HCT116 (cell line): ENCODE measurements around the gene CD302. TPM values are rescaled to one million over a fixed set of nuclear protein-coding genes. Genes with fewer than 3 reads are reported as not detected.

Source experiments
- ATAC-seq: fragments of 200-7000 bp; cut with Tn5 transposase; 2 replicates; pipeline ENCODE4 v1.9.1; 2020; ENCODE audit warnings: mild to moderate bottlenecking, moderate library complexity
- BruUV-seq: library from RNA; stranded (reverse); fragments of 400-500 nt; replicated peaks from 2 replicates; lab custom pipeline; 2021; lab: Mats Ljungman, UMichigan
- CTCF ChIA-PET: fragments of 300-600 bp; sonication (Branson Sonifier 250); formaldehyde crosslinking; loops from one replicate; lab custom pipeline; 2021; ENCODE audit warnings: antibody characterized with exemption; lab: Charles Lee
- POLR2A ChIA-PET: fragments of 300-600, 350-600 bp; sonication (Branson Sonifier 250); formaldehyde crosslinking; loops from one replicate; lab custom pipeline; 2021; ENCODE audit warnings: antibody characterized with exemption; lab: Charles Lee
- RAD21 ChIA-PET, 2 experiments: fragments of 300-600 bp; sonication (Branson Sonifier 250); formaldehyde crosslinking; loops; one replicate each; lab custom pipeline; 2023; ENCODE audit warnings: low total read pairs in 2 of 2; ENCODE audit not compliant: uncharacterized antibody in 2 of 2, unreplicated experiment in 2 of 2, low non-redundant PET in 1 of 2; lab: Charles Lee
- DNase-seq: peaks from one replicate; pipeline ENCODE4 v3.0.0-alpha.2; 2010; ENCODE audit warnings: low read depth, low spot score
- H2AFZ ChIP-seq: fragments of 200-600 bp; shearing (Covaris generic), sonication (generic); 2 replicates; pipeline ENCODE4 v1.6.1; 2017; ENCODE audit warnings: low read depth, mixed run types, mixed read lengths, antibody characterized with exemption, low read length; ENCODE audit not compliant: poor library complexity, severe bottlenecking
- H3K27ac ChIP-seq: 2 replicates; pipeline ENCODE4 v1.5.1; 2012; ENCODE audit warnings: low read depth, low read length
- H3K27me3 ChIP-seq: fragments of 200-600 bp; sonication (generic); 2 replicates; pipeline ENCODE4 v1.6.1; 2016; ENCODE audit warnings: mixed run types, low read length, mixed read lengths; ENCODE audit not compliant: insufficient read depth
- H3K36me3 ChIP-seq, 2 experiments: fragments of 200-500 bp in 1 of 2; fragments of 200-600 bp in 1 of 2; sonication (Bioruptor generic) in 1 of 2; sonication (generic) in 1 of 2; 2 replicates each; pipeline versions ENCODE4 v1.5.1 to v1.6.1; 2014 to 2016; ENCODE audit warnings: low read length in 2 of 2, inconsistent platforms in 1 of 2, mixed read lengths in 1 of 2, mixed run types in 1 of 2; ENCODE audit not compliant: insufficient read depth in 2 of 2, control insufficient read depth in 1 of 2
- H3K4me1 ChIP-seq, 2 experiments: fragments of 200-600 bp in 1 of 2; sonication (generic) in 1 of 2; 2 replicates each; pipeline versions ENCODE4 v1.5.1 to v1.6.1; 2012 to 2017; ENCODE audit warnings: low read length in 2 of 2, inconsistent platforms in 1 of 2, mild to moderate bottlenecking in 1 of 2, mixed read lengths in 1 of 2, mixed run types in 1 of 2, moderate library complexity in 1 of 2; ENCODE audit not compliant: insufficient read depth in 2 of 2, control insufficient read depth in 1 of 2
- H3K4me2 ChIP-seq: fragments of 200-600 bp; sonication (generic); 2 replicates; pipeline ENCODE4 v1.6.1; 2017; ENCODE audit warnings: mixed run types, low read length, mixed read lengths
- H3K4me3 ChIP-seq, 2 experiments: fragments of 200-600 bp in 1 of 2; sonication (generic) in 1 of 2; replicated peaks in 1 of 2; 2 replicates each; pipeline ENCODE4 v1.5.1; 2011 to 2016; ENCODE audit warnings: low read length in 2 of 2, control low read depth in 1 of 2, low read depth in 1 of 2, mild to moderate bottlenecking in 1 of 2, mixed read lengths in 1 of 2, mixed run types in 1 of 2
- H3K79me2 ChIP-seq: fragments of 200-600 bp; sonication (generic); 2 replicates; pipeline ENCODE4 v1.6.1; 2017; ENCODE audit warnings: mild to moderate bottlenecking, mixed run types, low read length, moderate library complexity, mixed read lengths; ENCODE audit not compliant: insufficient read depth
- H3K9ac ChIP-seq: fragments of 200-600 bp; sonication (generic); 2 replicates; pipeline ENCODE4 v1.6.1; 2016; ENCODE audit warnings: low read length, mixed read lengths
- H3K9me2 ChIP-seq: fragments of 200-600 bp; sonication (generic), shearing (Covaris generic); 2 replicates; pipeline ENCODE4 v1.6.1; 2017; ENCODE audit warnings: mixed run types, mild to moderate bottlenecking, moderate library complexity; ENCODE audit not compliant: insufficient read depth
- H3K9me3 ChIP-seq, 2 experiments: fragments of 200-500 bp in 1 of 2; fragments of 200-600 bp in 1 of 2; sonication (Bioruptor generic) in 1 of 2; sonication (generic) in 1 of 2; 2 replicates each; pipeline ENCODE4 v1.6.1; 2014 to 2017; ENCODE audit warnings: low read length in 2 of 2, mixed read lengths in 2 of 2, inconsistent platforms in 1 of 2, low read depth in 1 of 2, mild to moderate bottlenecking in 1 of 2, mixed run types in 1 of 2, moderate library complexity in 1 of 2; ENCODE audit not compliant: control insufficient read depth in 1 of 2, insufficient read depth in 1 of 2
- H4K20me1 ChIP-seq: fragments of 200-600 bp; sonication (generic), shearing (Covaris generic); 2 replicates; pipeline ENCODE4 v1.6.1; 2017; ENCODE audit warnings: mixed run types, mild to moderate bottlenecking, moderate library complexity; ENCODE audit not compliant: insufficient read depth
- CBX3 ChIP-seq: IDR thresholded peaks from 2 replicates; pipeline ENCODE4 v1.6.1; 2012; ENCODE audit warnings: low read depth
- EGR1 ChIP-seq: IDR thresholded peaks from 2 replicates; pipeline ENCODE4 v1.6.1; 2012; ENCODE audit warnings: low read depth
- ELF1 ChIP-seq: IDR thresholded peaks from 2 replicates; pipeline ENCODE4 v1.6.1; 2012; ENCODE audit warnings: low read depth, borderline replicate concordance
- EZH2phosphoT487 ChIP-seq: fragments of 200-600 bp; IDR thresholded peaks from 2 replicates; pipeline ENCODE4 v1.6.1; 2018; ENCODE audit warnings: antibody characterized with exemption, borderline replicate concordance
- JUND ChIP-seq: IDR thresholded peaks from 2 replicates; pipeline ENCODE4 v1.6.1; 2012
- POLR2A ChIP-seq: IDR thresholded peaks from 2 replicates; pipeline ENCODE4 v1.7.0; 2011; ENCODE audit warnings: borderline replicate concordance; ENCODE audit not compliant: insufficient read depth, insufficient read length; ENCODE audit errors: extremely low read depth
- POLR2AphosphoS5 ChIP-seq: IDR thresholded peaks from 2 replicates; pipeline ENCODE4 v1.6.1; 2011; ENCODE audit warnings: mild to moderate bottlenecking, low read depth, low read length, moderate library complexity
- RAD21 ChIP-seq: IDR thresholded peaks from 2 replicates; pipeline ENCODE4 v1.6.1; 2012; ENCODE audit warnings: low read depth, mild to moderate bottlenecking
- SP1 ChIP-seq: IDR thresholded peaks from 2 replicates; pipeline ENCODE4 v1.6.1; 2012; ENCODE audit warnings: low read depth
- SRF ChIP-seq: IDR thresholded peaks from 2 replicates; pipeline ENCODE4 v1.6.1; 2012; ENCODE audit warnings: low read depth
- YY1 ChIP-seq: IDR thresholded peaks from 2 replicates; pipeline ENCODE4 v1.6.1; 2011; ENCODE audit warnings: low read length, low read depth, moderate library complexity, mild to moderate bottlenecking; ENCODE audit not compliant: insufficient replicate concordance; ENCODE audit errors: extremely low read depth
- ZNF274 ChIP-seq: fragments of 200-500 bp; sonication (Bioruptor generic); IDR thresholded peaks from 2 replicates; pipeline ENCODE4 v1.6.1; 2014; ENCODE audit warnings: mild to moderate bottlenecking, low read depth, low read length, inconsistent platforms
- intact Hi-C: fragments of 100-400 bp; cut with micrococcal nuclease; formaldehyde crosslinking; loops from 2 replicates; pipeline ENCODE4 v1.10.0; 2022
- total RNA-seq: library from RNA; stranded (reverse); gene quantifications from one replicate; pipeline ENCODE4 v1.2.1, GENCODE V29; 2021; ENCODE audit not compliant: unreplicated experiment
- TF ChIP-seq, protein P1 (sequence below), 3 experiments: fragments of 200-600 bp in 1 of 3; sonication (generic) in 1 of 3; IDR thresholded peaks in 2 of 3; conservative IDR thresholded peaks in 1 of 3; 2 replicates each; pipeline ENCODE4 v1.5.1; 2012 to 2017; ENCODE audit warnings: low read depth in 2 of 3, low read length in 2 of 3, antibody characterized with exemption in 1 of 3, borderline replicate concordance in 1 of 3, control low read depth in 1 of 3, mild to moderate bottlenecking in 1 of 3, mixed read lengths in 1 of 3, mixed run types in 1 of 3, moderate library complexity in 1 of 3; ENCODE audit not compliant: insufficient read depth in 1 of 3

The CD302 gene
- total RNA-seq, 1 experiment from 2014 or later: 0.15 TPM

DNA sequence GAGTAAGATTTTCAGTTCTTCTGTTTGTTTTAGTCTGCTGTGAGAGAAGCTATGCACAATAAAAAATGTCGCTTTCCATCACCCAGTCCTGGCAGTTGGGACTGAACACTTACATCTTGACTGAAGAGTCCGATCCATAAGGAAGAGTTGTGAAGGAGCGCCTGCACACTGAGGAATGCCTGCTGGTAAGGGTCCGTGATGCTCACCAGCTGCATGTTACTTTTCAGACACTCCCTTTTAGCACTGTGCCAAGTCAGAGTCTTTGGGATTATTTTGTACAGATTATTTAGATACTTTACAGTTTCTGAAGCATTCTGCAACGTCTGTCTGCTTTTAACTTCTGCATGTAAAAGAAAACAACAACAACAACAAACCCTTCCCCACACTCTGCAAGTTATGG, 42.6 kb upstream of the CD302 start:
- no peak for ATAC-seq
- no peak overlapping the region for H3K4me2 ChIP-seq
- no peaks in the 10 kb centered on the region for H3K79me2 ChIP-seq
- no peak for DNase-seq
- POLR2A ChIA-PET: no interaction called here
- no peaks in the 10 kb centered on the region for H3K9me2 ChIP-seq
- RAD21 ChIA-PET: interaction anchor here in 1 of 2 experiments (0.5 kb wide), 1 partner anchor 15 kb away, joined by 3 read pairs; no protein-coding TSS in a partner anchor
- no peaks in the 10 kb centered on the region for H3K4me1 ChIP-seq
- H3K9ac ChIP-seq: no peak overlapping the region
- H3K36me3 ChIP-seq: no peaks in the 10 kb centered on the region
- intact Hi-C loops: no loop called here
- no peak overlapping the region for H3K4me3 ChIP-seq
- no peak overlapping the region for H2AFZ ChIP-seq
- H3K27me3 ChIP-seq: no peaks in the 10 kb centered on the region
- BruUV-seq: no TSS peak
- H4K20me1 ChIP-seq: no peaks in the 10 kb centered on the region
- CTCF ChIA-PET: no interaction called here
- no peak for TF ChIP-seq YY1
- TF ChIP-seq, all 23 proteins: peak for 0
- H3K27ac ChIP-seq: no peak overlapping the region
- H3K9me3 ChIP-seq: no peaks in the 10 kb centered on the region

DNA sequence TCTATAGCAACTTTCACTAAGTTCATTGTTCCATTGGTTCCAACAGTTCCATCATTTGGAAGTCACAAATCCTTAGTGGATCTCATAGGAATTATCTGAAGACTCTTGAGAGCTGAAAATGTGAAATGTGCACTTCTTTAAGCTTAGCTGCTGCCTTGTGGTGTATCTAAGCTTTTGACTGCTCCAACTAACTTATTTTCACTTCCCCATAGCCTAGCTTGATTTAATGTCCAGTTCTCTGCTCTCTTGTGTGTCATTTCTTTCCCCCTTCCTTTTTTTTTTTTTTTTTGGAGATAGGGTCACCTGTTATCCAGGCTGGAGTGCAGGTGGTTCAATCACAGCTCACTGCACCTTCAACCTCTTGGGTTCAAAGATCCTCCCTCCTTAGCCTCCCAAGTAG, 34.9 kb upstream of the CD302 start:
- no peak for ATAC-seq
- H3K36me3 ChIP-seq: no peaks in the 10 kb centered on the region
- DNase-seq: no peak
- POLR2A ChIA-PET: no interaction called here
- H3K27ac ChIP-seq: no peak overlapping the region
- no peak overlapping the region for H3K4me2 ChIP-seq
- no peaks in the 10 kb centered on the region for H3K9me2 ChIP-seq
- CTCF ChIA-PET: no interaction called here
- no peaks in the 10 kb centered on the region for H3K4me1 ChIP-seq
- H3K9ac ChIP-seq: no peak overlapping the region
- H3K79me2 ChIP-seq: no peaks in the 10 kb centered on the region
- TF ChIP-seq SP1: no peak
- no peak for TF ChIP-seq RAD21
- no peak for TF ChIP-seq SRF
- no peak for TF ChIP-seq CBX3
- TF ChIP-seq JUND: no peak
- no peak for TF ChIP-seq ELF1
- no peak for TF ChIP-seq EGR1
- TF ChIP-seq, protein P1, sequence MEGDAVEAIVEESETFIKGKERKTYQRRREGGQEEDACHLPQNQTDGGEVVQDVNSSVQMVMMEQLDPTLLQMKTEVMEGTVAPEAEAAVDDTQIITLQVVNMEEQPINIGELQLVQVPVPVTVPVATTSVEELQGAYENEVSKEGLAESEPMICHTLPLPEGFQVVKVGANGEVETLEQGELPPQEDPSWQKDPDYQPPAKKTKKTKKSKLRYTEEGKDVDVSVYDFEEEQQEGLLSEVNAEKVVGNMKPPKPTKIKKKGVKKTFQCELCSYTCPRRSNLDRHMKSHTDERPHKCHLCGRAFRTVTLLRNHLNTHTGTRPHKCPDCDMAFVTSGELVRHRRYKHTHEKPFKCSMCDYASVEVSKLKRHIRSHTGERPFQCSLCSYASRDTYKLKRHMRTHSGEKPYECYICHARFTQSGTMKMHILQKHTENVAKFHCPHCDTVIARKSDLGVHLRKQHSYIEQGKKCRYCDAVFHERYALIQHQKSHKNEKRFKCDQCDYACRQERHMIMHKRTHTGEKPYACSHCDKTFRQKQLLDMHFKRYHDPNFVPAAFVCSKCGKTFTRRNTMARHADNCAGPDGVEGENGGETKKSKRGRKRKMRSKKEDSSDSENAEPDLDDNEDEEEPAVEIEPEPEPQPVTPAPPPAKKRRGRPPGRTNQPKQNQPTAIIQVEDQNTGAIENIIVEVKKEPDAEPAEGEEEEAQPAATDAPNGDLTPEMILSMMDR (IDR thresholded peaks at IDR 0.05 in 2 of 3, conservative IDR thresholded peaks at IDR 0.05 in 1 of 3; ENCODE audit: borderline replicate concordance in 1 of 3, insufficient read depth in 1 of 3, low read depth in 2 of 3, low read length in 2 of 3): no peak
- TF ChIP-seq POLR2AphosphoS5: no peak
- no peak for TF ChIP-seq POLR2A
- TF ChIP-seq ZNF274: no peak
- no peak for TF ChIP-seq EZH2phosphoT487
- H4K20me1 ChIP-seq: no peaks in the 10 kb centered on the region
- no TSS peak for BruUV-seq
- no peak overlapping the region for H3K4me3 ChIP-seq
- H3K27me3 ChIP-seq: no peaks in the 10 kb centered on the region
- H3K9me3 ChIP-seq: no peaks in the 10 kb centered on the region
- no peak overlapping the region for H2AFZ ChIP-seq
- RAD21 ChIA-PET: no interaction called here
- intact Hi-C loops: no loop called here
